Measurements from ENCODE around the gene SRSF11.

Gene SRSF11

GRCh38 chr1:70224954-70225353 lies 3.8 kb downstream of the SRSF11 start:
- no peak for DNase-seq

DNA sequence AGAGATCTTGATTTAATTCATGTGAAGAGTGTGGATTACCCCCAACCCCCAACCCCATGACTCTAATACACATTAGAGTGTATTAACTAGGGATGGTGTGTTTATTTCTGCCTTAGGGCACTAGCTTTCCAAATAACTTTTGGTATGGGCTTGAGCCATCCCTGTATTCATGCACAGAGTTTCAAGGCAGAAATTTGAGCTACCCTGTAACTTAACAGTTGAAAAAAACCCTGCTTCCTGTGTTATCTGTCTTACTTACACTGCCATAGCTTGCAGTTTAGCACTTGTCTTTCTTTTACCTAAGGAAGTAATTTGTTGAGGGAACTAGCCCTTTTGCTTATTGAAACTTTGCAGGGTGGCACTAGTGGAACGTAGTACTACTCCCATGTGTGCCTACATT lies 6.3 kb downstream of the SRSF11 start:
- no peak for DNase-seq

GRCh38 chr1:70228670-70229069 lies 7.5 kb downstream of the SRSF11 start:
- DNase-seq = no peak

DNA sequence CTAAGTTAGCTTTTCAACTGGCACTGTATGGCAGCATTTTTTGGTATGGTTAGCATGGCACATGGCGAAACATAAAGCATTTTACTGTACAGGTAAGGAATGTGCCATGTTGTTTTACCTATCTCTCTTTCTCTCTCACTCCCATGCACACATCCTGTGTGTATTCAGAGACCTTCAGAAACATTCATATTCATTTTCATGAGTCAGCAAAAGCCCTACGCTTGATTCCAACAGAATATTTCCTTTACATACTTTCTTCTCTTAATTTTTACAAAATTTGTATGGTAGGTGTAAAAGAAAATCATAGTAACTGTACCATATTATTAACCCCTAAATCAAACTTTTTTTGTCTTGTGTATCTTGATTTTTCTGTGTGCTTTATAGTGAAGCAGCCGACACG lies 10.3 kb downstream of the SRSF11 start:
- no peak for DNase-seq

GRCh38 chr1:70234733-70235132 lies 13.6 kb downstream of the SRSF11 start:
- DNase-seq = no peak

GRCh38 chr1:70239940-70240339 lies 18.8 kb downstream of the SRSF11 start:
- no peak for DNase-seq

DNA sequence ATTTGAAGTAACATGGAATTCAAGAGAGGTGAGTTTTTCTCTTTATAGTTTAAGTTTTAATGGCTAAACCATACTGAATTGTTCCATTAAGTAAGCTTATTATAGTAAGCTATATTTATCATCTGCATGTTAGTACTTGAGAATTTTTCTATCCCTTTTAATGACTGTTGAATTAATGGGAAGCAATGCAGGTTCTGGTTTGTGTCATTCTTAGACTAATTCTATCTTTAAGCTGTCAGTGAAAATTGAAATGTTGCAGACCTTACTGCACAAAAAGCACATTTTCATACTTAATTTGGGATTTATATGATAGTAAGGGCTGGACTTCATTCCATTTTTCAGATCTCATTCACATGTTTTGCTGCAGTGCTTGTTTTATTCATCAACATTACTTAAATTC lies 25.9 kb downstream of the SRSF11 start:
- DNase-seq = no peak

- DNase-seq = no peak
Measured at GRCh38 chr1:70247768-70248167, 26.6 kb downstream of the SRSF11 start.

GRCh38 chr1:70248729-70249128 lies 27.5 kb downstream of the SRSF11 start:
- DNase-seq = no peak

DNA sequence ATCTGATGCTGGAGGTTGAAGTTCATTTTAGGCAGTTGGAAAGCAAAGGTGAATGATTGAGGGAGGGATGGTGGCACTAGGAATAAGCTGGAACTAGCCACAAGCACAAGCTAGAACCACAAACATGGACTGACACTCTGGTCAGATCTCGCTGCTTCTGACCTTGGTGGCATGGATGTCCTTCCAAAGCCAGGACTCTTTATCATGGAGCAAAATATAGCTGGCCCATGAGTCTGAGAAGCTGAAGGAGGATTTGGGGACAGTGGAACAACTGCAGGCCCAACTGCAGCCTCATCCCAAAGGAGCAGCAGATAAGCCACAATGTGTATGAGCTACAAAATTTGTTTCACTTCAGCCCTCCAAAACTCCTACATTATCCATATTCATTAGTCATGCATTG lies 35.5 kb downstream of the SRSF11 start:
- no peak for DNase-seq

DNA sequence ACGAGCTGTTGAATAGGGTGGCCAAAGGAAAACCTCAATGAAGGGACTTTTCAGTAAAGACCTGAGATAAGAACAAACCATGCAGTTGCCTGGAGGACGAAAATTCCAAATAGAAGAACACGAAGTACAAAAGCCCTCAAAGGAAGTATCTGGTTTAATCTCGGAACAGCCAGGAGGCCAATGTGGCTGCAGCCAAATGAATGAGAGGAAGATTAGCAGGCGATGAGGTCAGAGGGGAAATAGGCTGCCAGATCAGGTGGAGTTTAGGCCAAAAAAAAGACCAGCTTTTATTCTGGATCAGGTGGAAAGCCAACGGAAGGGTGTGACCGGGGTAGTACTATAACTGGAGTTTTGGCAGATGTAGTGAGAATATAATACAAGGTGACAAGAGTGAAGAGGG lies 43.7 kb downstream of the SRSF11 start:
- no peak for DNase-seq

DNA sequence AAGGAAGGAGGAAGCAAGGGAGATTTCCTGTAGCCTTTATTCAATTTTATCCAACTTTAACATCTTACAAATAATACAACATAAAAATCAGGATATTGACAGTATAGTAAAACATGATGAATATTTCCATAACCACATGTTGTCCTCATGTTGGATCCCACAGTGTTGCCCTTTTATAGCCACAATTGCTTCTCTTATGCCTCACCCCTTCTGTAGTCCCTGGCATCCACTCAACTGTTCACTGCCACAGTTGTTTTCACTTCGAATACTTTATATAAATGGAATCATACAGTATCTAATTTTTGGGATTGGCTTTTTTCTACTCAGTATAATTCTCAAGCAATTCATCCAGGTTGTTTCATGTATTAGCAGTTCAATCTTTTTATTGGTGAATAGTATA lies 44.8 kb downstream of the SRSF11 start:
- no peak for DNase-seq

DNA sequence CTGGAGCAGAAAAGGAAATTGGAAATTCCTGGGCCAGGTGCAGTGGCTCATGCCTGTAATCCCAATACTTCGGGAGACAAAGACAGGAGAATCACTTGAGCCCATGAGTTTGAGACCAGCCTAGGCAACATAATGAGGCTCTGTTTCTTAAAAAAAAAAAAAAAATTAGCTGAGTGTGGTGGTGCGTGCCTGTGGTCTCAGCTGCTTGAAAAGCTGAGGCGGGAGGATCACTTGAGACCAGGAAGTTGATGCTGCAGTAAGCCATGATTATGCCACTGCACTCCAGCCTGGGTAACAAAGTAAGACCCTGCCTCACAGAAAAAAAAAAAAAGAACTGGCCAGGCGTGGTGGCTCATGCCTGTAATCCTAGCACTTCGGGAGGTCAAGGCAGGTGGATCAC lies 56.7 kb downstream of the SRSF11 start:
- no peak for DNase-seq

DNA sequence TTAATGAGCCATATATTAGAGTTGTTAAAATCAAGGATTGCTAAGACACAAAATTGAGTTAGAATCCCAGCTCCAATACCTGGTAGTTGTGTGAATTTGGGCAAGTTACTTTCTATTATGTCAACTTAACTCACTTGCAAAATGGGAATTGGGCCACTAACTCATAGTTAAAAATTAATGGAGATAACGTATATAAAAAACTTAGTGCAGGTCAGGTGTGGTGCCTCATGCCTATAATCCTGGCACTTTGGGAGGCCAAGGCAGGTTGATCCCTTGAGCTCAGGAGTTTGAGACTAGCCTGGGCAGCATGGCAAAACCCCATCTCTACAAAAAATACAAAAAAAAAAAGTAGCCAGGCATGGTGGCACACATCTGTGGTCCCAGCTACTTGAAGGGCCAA lies 57.5 kb downstream of the SRSF11 start:
- DNase-seq = no peak

DNA sequence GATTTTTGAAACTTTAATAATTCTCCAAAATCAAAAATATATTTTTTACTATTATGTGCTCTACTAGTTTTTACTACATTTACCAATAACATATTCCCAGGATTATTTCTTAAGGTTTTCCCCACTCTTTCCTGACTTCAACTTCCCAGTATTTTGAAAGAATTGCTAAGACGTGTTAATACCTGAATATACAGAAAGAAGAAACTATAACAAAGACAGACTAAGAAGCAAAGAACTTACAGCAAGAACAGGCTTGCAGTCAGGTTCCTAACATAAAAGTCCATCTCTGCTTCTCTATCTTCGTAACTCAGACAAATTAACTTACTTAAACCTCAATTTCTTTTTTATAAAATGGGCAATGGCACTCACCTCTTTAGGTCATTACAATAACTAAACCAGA lies 63.2 kb downstream of the SRSF11 start:
- no peak for DNase-seq

- no peak for DNase-seq
Measured at GRCh38 chr1:70286453-70286852, 65.3 kb downstream of the SRSF11 start.

DNA sequence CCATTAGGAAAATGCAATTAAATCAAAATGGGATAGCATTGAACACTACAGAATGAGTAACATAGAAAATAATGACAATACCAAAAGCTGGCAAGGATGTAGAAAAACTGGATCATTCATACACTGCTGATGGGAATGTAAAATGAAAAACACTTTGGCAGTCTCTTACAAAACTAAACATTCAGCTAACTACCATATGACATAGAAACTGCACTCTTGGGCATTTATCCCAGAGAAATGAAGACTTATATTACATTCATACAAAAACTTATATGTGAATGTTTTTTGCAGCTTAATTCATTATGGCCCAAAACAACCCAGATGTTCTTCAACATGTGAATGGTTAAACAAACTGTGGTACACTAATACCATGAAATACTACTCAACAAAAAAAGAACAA lies 67.0 kb downstream of the SRSF11 start:
- DNase-seq = no peak

DNA sequence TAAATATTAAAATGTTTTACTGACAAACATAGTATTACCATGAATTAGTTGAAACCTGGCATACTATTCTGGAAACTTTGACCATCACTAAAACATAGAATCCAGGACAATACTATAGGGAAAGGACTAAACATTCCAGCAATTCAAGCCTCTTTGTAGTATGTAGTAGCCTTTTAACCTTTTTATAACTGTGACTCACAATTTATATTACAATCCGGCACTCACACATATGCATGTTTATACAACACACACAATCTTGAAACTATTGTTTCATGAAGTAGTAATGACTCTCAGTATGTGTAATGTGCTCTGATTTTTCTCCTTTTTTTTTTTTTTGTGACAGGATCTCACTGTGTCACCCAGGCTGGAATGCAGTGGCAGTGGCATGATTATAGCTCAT lies 69.0 kb downstream of the SRSF11 start:
- no peak for DNase-seq

DNA sequence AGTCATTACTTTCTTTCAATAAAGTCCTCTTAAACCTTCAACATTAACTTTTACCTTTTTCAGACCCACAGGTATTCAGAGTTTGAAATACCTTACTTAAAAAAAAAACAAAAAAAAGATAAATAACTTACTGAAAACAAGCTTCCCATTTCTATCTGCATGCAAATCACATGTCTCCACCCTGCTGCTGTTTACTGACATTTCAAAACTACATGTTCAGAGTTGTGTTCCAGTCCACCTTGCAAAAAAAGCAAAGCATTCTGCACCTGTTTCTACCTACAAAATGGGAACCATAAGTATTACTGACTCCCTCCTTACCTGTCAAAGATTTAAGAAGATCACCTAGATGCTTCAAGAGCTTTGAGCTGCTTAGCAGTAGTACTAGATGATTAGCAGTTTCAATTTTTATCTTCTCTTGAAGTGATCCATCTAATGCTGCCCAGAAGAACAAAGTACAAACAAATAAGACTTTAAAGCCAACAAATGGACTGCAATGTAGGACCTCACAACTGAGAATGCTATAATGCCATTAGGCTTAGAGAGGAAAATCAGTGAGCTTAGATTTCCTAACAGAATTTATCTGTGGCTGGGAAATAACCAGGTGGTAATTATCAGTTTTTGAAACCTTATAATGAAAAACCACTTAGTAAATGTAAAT lies 72.1 kb downstream of the SRSF11 start:
- DNase-seq = no peak

GRCh38 chr1:70295749-70296148 lies 74.6 kb downstream of the SRSF11 start:
- DNase-seq = no peak

- no peak for DNase-seq
Measured at GRCh38 chr1:70299472-70299871, 78.3 kb downstream of the SRSF11 start.
